ENCODE data around the gene GGT1. TPM values are rescaled to one million over a fixed set of nuclear protein-coding genes. Genes with fewer than 3 reads are reported as not detected.
"Not testable (repeated sequence)": the region's sequence is repeated elsewhere in the genome, so short reads cannot be mapped to it uniquely, and the experiment has no call there.

GGT1 gene
- 4.8 and 6.1 TPM in 2 replicates for total RNA-seq

- not testable (repeated sequence) for DNase-seq (ENCODE audit: low read depth in 2 of 2)
These were observed at the start of gene GGT1 for GRCh38 chr22:24602847-24603769. TSS of gene GGT1 (plus strand) at chr22:24603193. CDS start at chr22:24611082, 7,889 bp downstream.

DNA sequence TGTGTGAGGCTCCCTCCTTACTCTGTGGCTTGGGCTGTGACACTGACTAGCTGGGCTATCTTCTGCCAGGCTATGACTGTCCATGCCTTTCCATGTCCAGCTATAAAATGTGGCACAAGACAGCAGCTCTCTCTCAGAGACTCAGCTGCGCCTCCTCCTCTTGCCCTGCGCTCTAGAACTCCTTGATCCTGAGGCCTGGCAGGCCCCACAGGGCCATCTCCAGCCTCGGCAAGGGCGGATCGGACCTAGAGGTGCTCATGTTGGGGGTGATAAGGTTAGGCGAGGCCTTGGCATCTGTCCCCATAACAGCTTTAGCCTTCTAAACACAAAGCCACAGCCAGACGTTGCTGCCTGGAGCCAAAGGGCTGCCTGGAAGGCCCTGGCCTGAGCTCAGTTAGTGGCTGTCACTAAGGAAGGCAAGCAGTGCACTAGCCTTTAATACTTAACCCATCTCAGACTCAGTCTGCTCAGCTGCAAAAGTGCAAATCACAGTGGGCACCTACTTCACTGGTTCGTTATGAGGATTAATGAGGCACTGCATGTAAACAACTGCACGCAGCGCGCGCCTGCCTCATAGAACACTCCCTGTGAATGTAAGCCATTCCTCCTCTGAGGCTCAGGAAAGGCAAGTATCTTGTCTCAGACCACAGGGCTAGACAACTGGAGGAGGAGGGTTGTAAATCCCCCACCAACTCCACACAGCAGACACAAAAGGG lies 49.2 kb upstream of the GGT1 start:
- DNase-seq (ENCODE audit: low read depth in 2 of 2) = peak in 1 of 2 donors; percentile 45

- peak in 1 of 2 donors; percentile 50 for DNase-seq (ENCODE audit: low read depth in 2 of 2)
These were observed 48.5 kb upstream of the GGT1 start, which contains the start of gene GUCD1 for GRCh38 chr22:24554313-24555164. TSS of gene GUCD1 (minus strand) at chr22:24555138. CDS start at chr22:24554991, 147 bp downstream.

- DNase-seq (ENCODE audit: low read depth in 2 of 2) = peak; percentile 98 to 99
These were observed 47.6 kb upstream of the GGT1 start, which contains the start of gene SNRPD3 for GRCh38 chr22:24555165-24556039. TSS of gene SNRPD3 (plus strand) at chr22:24555999. CDS start at chr22:24557675, 1,676 bp downstream.

GRCh38 chr22:24559471-24559870 lies 43.5 kb upstream of the GGT1 start:
- no peak for DNase-seq (ENCODE audit: low read depth in 2 of 2)

GRCh38 chr22:24563246-24563645 lies 39.7 kb upstream of the GGT1 start:
- no peak for DNase-seq (ENCODE audit: low read depth in 2 of 2)

GRCh38 chr22:24564376-24565058 lies 38.5 kb upstream of the GGT1 start:
- no peak for DNase-seq (ENCODE audit: low read depth in 2 of 2)

- no peak for DNase-seq (ENCODE audit: low read depth in 2 of 2)
These were observed 37.9 kb upstream of the GGT1 start for GRCh38 chr22:24565077-24565476.

- DNase-seq (ENCODE audit: low read depth in 2 of 2) = no peak
These were observed 36.0 kb upstream of the GGT1 start for GRCh38 chr22:24566899-24567511.

DNA sequence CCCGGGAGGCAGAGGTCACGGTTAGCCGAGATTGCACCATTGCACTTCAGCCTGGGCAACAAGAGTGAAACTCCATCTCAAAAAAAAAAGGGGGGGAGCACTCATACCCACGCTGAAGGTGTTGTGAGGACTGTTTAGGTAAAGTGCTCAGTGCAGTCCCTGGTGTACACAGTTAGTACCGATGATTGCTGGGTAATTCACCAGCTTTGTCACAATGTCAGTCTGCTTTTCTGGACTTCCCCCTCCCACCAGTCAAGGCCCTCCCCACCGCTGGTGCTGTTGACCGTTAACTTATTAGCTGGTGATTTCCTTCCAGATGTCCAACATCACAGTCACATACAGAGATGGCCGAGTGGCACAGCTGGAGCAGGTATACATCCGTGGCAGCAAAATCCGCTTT lies 35.3 kb upstream of the GGT1 start:
- no peak for DNase-seq (ENCODE audit: low read depth in 2 of 2)

- DNase-seq (ENCODE audit: low read depth in 2 of 2) = no peak
These were observed 31.7 kb upstream of the GGT1 start for GRCh38 chr22:24571266-24571665.

DNA sequence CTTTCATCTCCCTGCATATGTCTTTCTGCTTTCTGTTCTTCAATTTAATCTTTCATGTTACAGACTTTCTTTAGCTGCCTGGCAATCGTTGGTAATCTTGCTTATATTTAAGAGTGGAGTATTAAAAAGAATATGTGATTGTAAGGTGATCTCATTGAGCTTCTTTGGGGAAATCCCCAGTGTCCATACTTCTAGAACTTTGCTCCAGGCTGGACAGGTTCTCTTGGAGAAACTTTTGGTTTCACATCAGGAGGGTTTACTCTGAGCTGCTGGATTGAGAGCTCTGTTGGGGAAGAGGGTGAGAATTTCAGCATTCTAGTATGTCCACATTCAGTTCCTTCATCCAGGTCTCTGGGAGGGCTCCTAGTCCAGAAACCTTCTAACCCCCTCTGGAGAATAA lies 26.2 kb upstream of the GGT1 start:
- no peak for DNase-seq (ENCODE audit: low read depth in 2 of 2)

- no peak for DNase-seq (ENCODE audit: low read depth in 2 of 2)
These were observed 24.4 kb upstream of the GGT1 start for GRCh38 chr22:24578355-24579257.

GRCh38 chr22:24579258-24579601 lies 23.8 kb upstream of the GGT1 start:
- DNase-seq (ENCODE audit: low read depth in 2 of 2) = no peak

GRCh38 chr22:24580276-24580675 lies 22.7 kb upstream of the GGT1 start:
- DNase-seq (ENCODE audit: low read depth in 2 of 2) = no peak

DNA sequence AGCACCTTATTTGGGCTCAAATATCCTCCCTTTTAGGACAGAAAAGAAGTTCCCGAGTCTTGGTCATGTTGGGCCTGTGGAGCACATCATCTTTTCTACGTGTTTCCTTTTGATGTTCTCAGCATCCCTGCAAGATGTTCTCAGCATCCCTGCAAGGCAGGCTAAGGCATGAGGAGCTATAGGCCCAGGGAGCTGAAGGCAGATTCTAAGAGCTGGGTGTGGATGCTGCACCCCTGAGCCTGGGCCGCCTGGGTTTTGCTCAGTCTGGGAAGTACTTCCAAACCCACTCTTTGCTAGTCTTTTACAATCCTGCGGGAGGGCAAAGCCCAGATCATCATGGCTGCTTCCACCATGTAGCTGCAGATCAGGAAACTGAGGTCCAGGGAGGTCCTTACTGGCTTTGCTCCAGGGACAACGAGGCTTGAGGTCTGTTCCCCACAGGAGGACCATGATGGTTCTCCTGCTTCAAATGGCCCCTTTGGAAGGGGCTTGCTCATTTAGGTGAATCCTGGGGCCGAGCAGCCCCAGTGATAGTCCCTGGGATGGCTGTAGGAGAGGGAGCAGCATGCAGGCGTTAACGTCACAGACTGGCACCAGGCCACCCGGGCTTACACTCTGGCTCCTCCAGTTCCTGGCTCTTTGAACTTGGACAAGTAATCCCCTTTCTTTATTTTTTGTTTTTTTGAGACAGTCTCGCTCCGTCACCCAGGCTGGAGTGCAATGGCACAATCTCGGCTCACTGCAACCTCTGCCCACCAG lies 20.8 kb upstream of the GGT1 start:
- DNase-seq (ENCODE audit: low read depth in 2 of 2) = no peak
